ENCODE data around the gene ELF4.

Gene ELF4

GRCh38 chrX:130111220-130112154 is 1.2 kb upstream of the ELF4 start:
- DNase-seq, result no peak

- no peak for DNase-seq
These were observed 593 bp downstream of the ELF4 start for GRCh38 chrX:130109429-130110378.

GRCh38 chrX:130108647-130109428 is 1.5 kb downstream of the ELF4 start:
- no peak for DNase-seq

GRCh38 chrX:130106071-130106470 is 4.2 kb downstream of the ELF4 start:
- no peak for DNase-seq

GRCh38 chrX:130105244-130105643 is 5.1 kb downstream of the ELF4 start:
- no peak for DNase-seq

- no peak for DNase-seq
These were observed 6.7 kb downstream of the ELF4 start for GRCh38 chrX:130103605-130104004.

- no peak for DNase-seq
These were observed 10.1 kb downstream of the ELF4 start for GRCh38 chrX:130100180-130100579.

GRCh38 chrX:130098210-130098552 is 12.1 kb downstream of the ELF4 start:
- no peak for DNase-seq

- DNase-seq, result no peak
These were observed 12.6 kb downstream of the ELF4 start for GRCh38 chrX:130097507-130098209.

GRCh38 chrX:130095249-130096030 is 14.9 kb downstream of the ELF4 start:
- no peak for DNase-seq

GRCh38 chrX:130094696-130095095 is 15.6 kb downstream of the ELF4 start:
- no peak for DNase-seq

GRCh38 chrX:130093271-130093670 is 17.0 kb downstream of the ELF4 start:
- no peak for DNase-seq

GRCh38 chrX:130091980-130092522 is 18.2 kb downstream of the ELF4 start:
- peak; percentile 63 to 72 for DNase-seq

- DNase-seq, result no peak
These were observed 19.9 kb downstream of the ELF4 start for GRCh38 chrX:130090364-130090763.

GRCh38 chrX:130086447-130087206 is 23.7 kb downstream of the ELF4 start:
- DNase-seq, result peak in 1 of 2 donors; percentile 44

GRCh38 chrX:130085551-130086446 is 24.5 kb downstream of the ELF4 start:
- no peak for DNase-seq

- DNase-seq, result no peak
These were observed 25.6 kb downstream of the ELF4 start for GRCh38 chrX:130084631-130085237.

- no peak for DNase-seq
These were observed 26.5 kb downstream of the ELF4 start for GRCh38 chrX:130083656-130084382.

Measured in stimulated activated CD4-positive, alpha-beta T cell treated with anti-CD3 and anti-CD28 coated beads, Interleukin-2, amount 100 ng/mL, for 48 hours (primary cell).